Vagina (tissue), 2 donors: ENCODE data around the gene SRPK1.

ENCODE experiments used
- CTCF ChIP-seq, 3 experiments: fragments of 450-650 bp in 2 of 3; fragments of 200-600 bp in 1 of 3; sonication (generic) in 1 of 3; IDR thresholded peaks; one replicate each; pipeline ENCODE4 v1.5.1; 2017 to 2019; ENCODE audit warnings: antibody characterized with exemption in 3 of 3, mild to moderate bottlenecking in 2 of 3, moderate library complexity in 2 of 3
- POLR2A ChIP-seq, 2 donors: fragments of 450-650 bp; IDR thresholded peaks; one replicate each; pipeline ENCODE4 v1.6.1; 2017; ENCODE audit warnings: antibody characterized with exemption in 2 of 2, mild to moderate bottlenecking in 2 of 2, moderate library complexity in 2 of 2

- no peak for TF ChIP-seq CTCF (IDR thresholded peaks at IDR 0.05)
- no peak for TF ChIP-seq POLR2A (IDR thresholded peaks at IDR 0.05)
Measured at GRCh38 chr6:35900448-35900847, 20.4 kb downstream of the SRPK1 start.
